Endothelial cell of umbilical vein (primary cell): Measurements from ENCODE around the gene FBXW11. TPM values are rescaled to one million over a fixed set of nuclear protein-coding genes. Genes with fewer than 3 reads are reported as not detected.

ENCODE experiments used
- BruUV-seq: library from RNA; stranded (reverse); fragments of 400-500 nt; replicated peaks from 2 replicates; lab custom pipeline; 2021; lab: Mats Ljungman, UMichigan
- CTCF ChIA-PET: fragments of 300-600, 350-600 bp; sonication (Branson Sonifier 250); formaldehyde crosslinking; loops from one replicate; lab custom pipeline; 2021; ENCODE audit warnings: antibody characterized with exemption, inconsistent platforms; lab: Charles Lee
- POLR2A ChIA-PET: fragments of 300-600, 350-600 bp; sonication (Branson Sonifier 250); formaldehyde crosslinking; loops from one replicate; lab custom pipeline; 2021; ENCODE audit warnings: antibody characterized with exemption, inconsistent platforms; lab: Charles Lee
- DNase-seq: peaks from one replicate; pipeline ENCODE4 v3.0.0-alpha.2; 2011; ENCODE audit warnings: low read depth, low spot score
- FAIRE-seq: peaks from 2 replicates; lab custom pipeline; 2011; peaks lifted over from hg19 to GRCh38; lab: Jason Lieb, UNC
- H2AFZ ChIP-seq: 2 replicates; pipeline ENCODE4 v1.6.0; 2012; ENCODE audit warnings: low read depth, low read length, control low read depth, inconsistent platforms
- H3K27ac ChIP-seq: 2 replicates; pipeline ENCODE4 v1.5.1; 2011; ENCODE audit warnings: low read depth, mild to moderate bottlenecking, control low read depth, low read length, moderate library complexity; ENCODE audit not compliant: insufficient read depth
- H3K27me3 ChIP-seq, 2 experiments: 2 replicates each; pipeline versions ENCODE4 v1.6.0 to v1.6.1; 2011; ENCODE audit warnings: low read length in 2 of 2, mixed read lengths in 1 of 2; ENCODE audit not compliant: control insufficient read depth in 2 of 2, insufficient read depth in 2 of 2
- H3K36me3 ChIP-seq, 2 experiments: 2 replicates in 1 of 2; 3 replicates in 1 of 2; pipeline ENCODE4 v1.5.1; 2011; ENCODE audit warnings: low read length in 2 of 2, mild to moderate bottlenecking in 1 of 2, moderate library complexity in 1 of 2; ENCODE audit not compliant: control insufficient read depth in 2 of 2, insufficient read depth in 2 of 2; ENCODE audit errors: extremely low read depth in 1 of 2
- H3K4me1 ChIP-seq: 3 replicates; pipeline ENCODE4 v1.5.1; 2011; ENCODE audit warnings: mild to moderate bottlenecking, low read length; ENCODE audit not compliant: control insufficient read depth, insufficient read depth; ENCODE audit errors: extremely low read depth
- H3K4me2 ChIP-seq: 2 replicates; pipeline ENCODE4 v1.6.1; 2011; ENCODE audit warnings: low read length, control low read depth, mixed read lengths; ENCODE audit not compliant: insufficient read depth
- H3K4me3 ChIP-seq, 3 experiments: fragments of 200-600 bp in 1 of 3; sonication (generic), shearing (Covaris generic) in 1 of 3; replicated peaks in 1 of 3; 2 replicates each; pipeline ENCODE4 v1.5.1; 2011 to 2016; ENCODE audit warnings: control low read depth in 3 of 3, low read length in 3 of 3, mild to moderate bottlenecking in 2 of 3, inconsistent platforms in 1 of 3, low read depth in 1 of 3, moderate library complexity in 1 of 3; ENCODE audit not compliant: insufficient read depth in 1 of 3
- H3K79me2 ChIP-seq: 2 replicates; pipeline ENCODE4 v1.6.0; 2012; ENCODE audit warnings: low read length, inconsistent platforms; ENCODE audit not compliant: control insufficient read depth, insufficient read depth
- H3K9ac ChIP-seq: replicated peaks from 2 replicates; pipeline ENCODE3; 2011; ENCODE audit warnings: low read length, control low read depth; ENCODE audit not compliant: insufficient read depth; ENCODE audit errors: extremely low read depth
- H3K9me1 ChIP-seq: replicated peaks from 3 replicates; pipeline ENCODE4 v1.6.0; 2011; ENCODE audit warnings: mild to moderate bottlenecking, low read length; ENCODE audit not compliant: control insufficient read depth, insufficient read depth; ENCODE audit errors: extremely low read depth
- H3K9me3 ChIP-seq: replicated peaks from 2 replicates; pipeline ENCODE4 v1.5.1; 2012; ENCODE audit warnings: low read length, inconsistent platforms; ENCODE audit not compliant: control insufficient read depth, insufficient read depth
- H4K20me1 ChIP-seq: replicated peaks from 2 replicates; pipeline ENCODE3; 2011; ENCODE audit warnings: mild to moderate bottlenecking, low read length; ENCODE audit not compliant: control insufficient read depth, insufficient read depth; ENCODE audit errors: extremely low read depth
- EZH2 ChIP-seq: IDR thresholded peaks from 2 replicates; pipeline ENCODE4 v1.6.1; 2012; ENCODE audit warnings: borderline replicate concordance, low read depth, mild to moderate bottlenecking, moderate library complexity, low read length, inconsistent platforms; ENCODE audit not compliant: severe bottlenecking
- FOS ChIP-seq: IDR thresholded peaks from 2 replicates; pipeline ENCODE4 v1.6.1; 2011; ENCODE audit warnings: mild to moderate bottlenecking, low read length, moderate library complexity, borderline replicate concordance; ENCODE audit not compliant: insufficient read depth
- GATA2 ChIP-seq: IDR thresholded peaks from 2 replicates; pipeline ENCODE4 v1.7.0; 2011; ENCODE audit warnings: low read depth, mild to moderate bottlenecking, moderate library complexity, mixed read lengths, low read length; ENCODE audit not compliant: insufficient read length, insufficient read depth
- JUN ChIP-seq: IDR thresholded peaks from 2 replicates; pipeline ENCODE4 v1.6.1; 2011; ENCODE audit warnings: borderline replicate concordance, low read depth; ENCODE audit not compliant: insufficient read length, insufficient read depth
- MYC ChIP-seq: IDR thresholded peaks from one replicate; pipeline ENCODE4 v1.6.1; 2011; ENCODE audit warnings: mild to moderate bottlenecking, low read depth, low read length
- POLR2A ChIP-seq: IDR thresholded peaks from 2 replicates; pipeline ENCODE4 v1.6.1; 2012; ENCODE audit warnings: low read depth, mild to moderate bottlenecking, control low read depth, low read length
- POLR2AphosphoS5 ChIP-seq: IDR thresholded peaks from 2 replicates; pipeline ENCODE4 v1.6.1; 2012; ENCODE audit warnings: low read depth, mild to moderate bottlenecking, control low read depth, low read length, moderate library complexity; ENCODE audit not compliant: insufficient read depth
- dilution Hi-C: fragments of 300-500 bp; cut with MboI; formaldehyde crosslinking; loops from one replicate; pipeline ENCODE4 v1.15.0; 2019; ENCODE audit warnings: low sequenced_read_pairs; ENCODE audit not compliant: extremely low pct_ligation_motif_present
- intact Hi-C: fragments of 100-400 bp; cut with micrococcal nuclease; formaldehyde crosslinking; loops from one replicate; pipeline ENCODE4 v1.10.0; 2022
- polyA plus RNA-seq, 4 experiments: library from polyadenylated mRNA; depleted of rRNA in 3 of 4; stranded (reverse) in 3 of 4; unstranded in 1 of 4; fragments of >200 nt; gene quantifications; 2 replicates each; pipeline versions ENCODE4 v1.2.1 to v1.2.3, GENCODE V29; 2011 to 2012; ENCODE audit warnings: missing spikeins in 1 of 4
- total RNA-seq: library from RNA; stranded (reverse); gene quantifications from 2 replicates; pipeline ENCODE4 v1.2.3, GENCODE V29; 2021
- TF ChIP-seq, protein P1 (sequence below), 2 donors: IDR thresholded peaks; 1 replicate in 1 of 2; 2 replicates in 1 of 2; pipeline ENCODE4 v1.5.1; 2011; ENCODE audit warnings: low read length in 2 of 2, mild to moderate bottlenecking in 2 of 2, moderate library complexity in 2 of 2, control low read depth in 1 of 2, inconsistent platforms in 1 of 2, low read depth in 1 of 2; ENCODE audit not compliant: insufficient read depth in 1 of 2; ENCODE audit errors: extremely low read depth in 1 of 2
- TF ChIP-seq, protein P2 (sequence below): IDR thresholded peaks from 2 replicates; pipeline ENCODE4 v1.6.1; 2011; ENCODE audit not compliant: insufficient read depth, insufficient read length

FBXW11 gene
- total and polyA plus RNA-seq, 2 donors (not counting 3 experiments of a cell fraction or from before 2014, with no cell fraction given), result 30.7 to 44.7 TPM

DNA sequence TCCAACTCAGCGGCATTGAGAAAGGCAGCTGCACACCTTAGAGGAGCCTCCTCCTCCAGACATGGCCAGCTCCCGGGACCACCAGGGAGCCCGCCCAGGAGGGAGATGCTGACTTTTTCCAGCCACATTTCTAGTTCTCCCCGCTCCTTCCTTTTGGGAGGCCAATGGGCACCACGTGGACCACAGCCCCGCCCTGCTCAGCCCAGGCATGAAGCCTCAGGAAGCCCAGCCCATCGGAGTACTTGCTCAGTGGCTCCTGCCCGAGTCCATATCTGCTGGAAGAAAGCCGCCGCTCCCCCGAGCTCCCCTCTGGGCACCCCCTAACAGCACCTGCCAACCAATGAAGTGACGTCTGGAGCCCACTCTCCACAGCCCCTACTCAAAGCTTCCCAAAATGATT is 168.4 kb downstream of the FBXW11 start:
- H3K9me1 ChIP-seq, result no peaks in the 10 kb centered on the region
- no peak overlapping the region for H3K4me3 ChIP-seq
- H3K27ac ChIP-seq, result no peak overlapping the region
- H3K4me1 ChIP-seq, result peaks cover 5% of the 10 kb centered on the region
- no peaks in the 10 kb centered on the region for H3K36me3 ChIP-seq
- H3K4me2 ChIP-seq, result no peak overlapping the region
- H2AFZ ChIP-seq, result no peak overlapping the region
- no peaks in the 10 kb centered on the region for H3K9me3 ChIP-seq
- intact Hi-C loops, result no loop called here
- H3K9ac ChIP-seq, result no peak overlapping the region
- DNase-seq (no peak), FAIRE-seq (no peak)
- POLR2A ChIA-PET, result no interaction called here
- TF ChIP-seq EZH2 (no peak), GATA2 (no peak), FOS (no peak), POLR2A (no peak), JUN (no peak), MYC (no peak), POLR2AphosphoS5 (no peak)
- TF ChIP-seq, protein P1, sequence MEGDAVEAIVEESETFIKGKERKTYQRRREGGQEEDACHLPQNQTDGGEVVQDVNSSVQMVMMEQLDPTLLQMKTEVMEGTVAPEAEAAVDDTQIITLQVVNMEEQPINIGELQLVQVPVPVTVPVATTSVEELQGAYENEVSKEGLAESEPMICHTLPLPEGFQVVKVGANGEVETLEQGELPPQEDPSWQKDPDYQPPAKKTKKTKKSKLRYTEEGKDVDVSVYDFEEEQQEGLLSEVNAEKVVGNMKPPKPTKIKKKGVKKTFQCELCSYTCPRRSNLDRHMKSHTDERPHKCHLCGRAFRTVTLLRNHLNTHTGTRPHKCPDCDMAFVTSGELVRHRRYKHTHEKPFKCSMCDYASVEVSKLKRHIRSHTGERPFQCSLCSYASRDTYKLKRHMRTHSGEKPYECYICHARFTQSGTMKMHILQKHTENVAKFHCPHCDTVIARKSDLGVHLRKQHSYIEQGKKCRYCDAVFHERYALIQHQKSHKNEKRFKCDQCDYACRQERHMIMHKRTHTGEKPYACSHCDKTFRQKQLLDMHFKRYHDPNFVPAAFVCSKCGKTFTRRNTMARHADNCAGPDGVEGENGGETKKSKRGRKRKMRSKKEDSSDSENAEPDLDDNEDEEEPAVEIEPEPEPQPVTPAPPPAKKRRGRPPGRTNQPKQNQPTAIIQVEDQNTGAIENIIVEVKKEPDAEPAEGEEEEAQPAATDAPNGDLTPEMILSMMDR (IDR thresholded peaks at IDR 0.05; ENCODE audit: extremely low read depth in 1 of 2, insufficient read depth in 1 of 2, low read depth in 1 of 2, low read length in 2 of 2), result no peak
- TF ChIP-seq, protein P2, sequence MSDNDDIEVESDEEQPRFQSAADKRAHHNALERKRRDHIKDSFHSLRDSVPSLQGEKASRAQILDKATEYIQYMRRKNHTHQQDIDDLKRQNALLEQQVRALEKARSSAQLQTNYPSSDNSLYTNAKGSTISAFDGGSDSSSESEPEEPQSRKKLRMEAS, result no peak
- H3K79me2 ChIP-seq, result no peaks in the 10 kb centered on the region
- no peaks in the 10 kb centered on the region for H4K20me1 ChIP-seq
- no TSS peak for BruUV-seq
- CTCF ChIA-PET, result interaction anchor here (0.9 to 1.0 kb wide), 2 partner anchors 12 to 20 kb away, joined by 3 to 4 read pairs; no protein-coding TSS in a partner anchor
- dilution Hi-C loops, result no loop called here
- no peaks in the 10 kb centered on the region for H3K27me3 ChIP-seq
